HG03103 (cell line): ENCODE data around the gene SEZ6L.

Source experiments
- ATAC-seq: cut with Tn5 transposase; IDR thresholded peaks from one replicate; pipeline ENCODE4 v1.9.1; 2021; ENCODE audit warnings: low read depth; ENCODE audit not compliant: unreplicated experiment

SEZ6L gene

DNA sequence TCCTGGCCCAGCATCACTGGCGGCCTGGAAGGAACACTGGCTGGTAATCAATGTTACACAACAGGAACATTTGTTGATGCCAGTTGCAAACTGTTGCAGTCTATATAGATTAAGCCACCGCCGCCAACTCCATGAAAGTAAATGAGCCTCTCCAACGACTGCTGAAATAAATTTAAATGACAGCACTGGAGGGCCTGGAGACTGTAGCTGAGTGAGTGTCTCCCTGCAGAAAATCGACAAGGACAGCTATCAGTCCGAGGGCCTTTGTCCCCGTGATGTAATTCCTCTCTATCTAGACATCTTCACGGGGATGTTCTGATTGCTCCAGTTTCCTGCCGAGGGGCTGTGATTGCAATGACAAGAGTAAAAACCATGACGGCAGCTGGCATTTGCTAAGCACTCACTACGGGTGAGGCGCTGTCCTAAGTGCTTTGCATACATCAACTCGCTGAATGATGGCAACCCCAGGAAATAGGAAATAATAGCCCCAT, 120.4 kb downstream of the SEZ6L start:
- no peak for ATAC-seq

DNA sequence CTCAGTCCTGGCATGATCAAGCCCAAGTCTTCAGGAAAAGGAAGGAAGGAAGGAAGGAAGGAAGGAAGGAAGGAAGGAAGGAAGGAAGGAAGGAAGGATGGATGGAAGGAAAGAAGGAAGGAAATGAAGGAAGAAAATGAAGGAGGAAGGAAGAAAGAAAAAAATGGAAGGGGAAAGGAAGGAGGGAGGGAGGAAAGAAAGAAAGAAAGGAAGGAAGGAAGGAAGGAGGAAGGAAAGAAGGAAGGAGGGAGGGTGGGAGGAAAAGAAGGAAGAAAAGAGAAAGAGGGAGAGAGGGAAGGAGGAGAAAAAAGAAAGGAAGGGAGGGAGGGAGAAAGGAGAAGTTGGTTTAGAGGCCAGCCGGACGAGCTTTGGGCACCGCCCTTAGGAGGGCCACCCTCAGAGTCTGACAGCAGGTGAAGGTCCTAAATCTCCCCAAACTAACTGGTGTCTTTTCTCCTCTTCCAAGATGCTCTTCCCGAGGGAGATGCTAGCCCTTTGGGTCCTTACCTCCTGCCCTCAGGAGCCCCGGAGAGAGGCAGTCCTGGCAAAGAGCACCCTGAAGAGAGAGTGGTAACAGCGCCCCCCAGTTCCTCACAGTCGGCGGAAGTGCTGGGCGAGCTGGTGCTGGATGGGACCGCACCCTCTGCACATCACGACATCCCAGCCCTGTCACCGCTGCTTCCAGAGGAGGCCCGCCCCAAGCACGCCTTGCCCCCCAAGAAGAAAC, 122.8 kb downstream of the SEZ6L start:
- no peak for ATAC-seq

DNA sequence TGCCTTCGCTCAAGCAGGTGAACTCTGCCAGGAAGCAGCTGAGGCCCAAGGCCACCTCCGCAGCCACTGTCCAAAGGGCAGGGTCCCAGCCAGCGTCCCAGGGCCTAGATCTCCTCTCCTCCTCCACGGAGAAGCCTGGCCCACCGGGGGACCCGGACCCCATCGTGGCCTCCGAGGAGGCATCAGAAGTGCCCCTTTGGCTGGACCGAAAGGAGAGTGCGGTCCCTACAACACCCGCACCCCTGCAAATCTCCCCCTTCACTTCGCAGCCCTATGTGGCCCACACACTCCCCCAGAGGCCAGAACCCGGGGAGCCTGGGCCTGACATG, 123.4 kb downstream of the SEZ6L start:
- no peak for ATAC-seq

DNA sequence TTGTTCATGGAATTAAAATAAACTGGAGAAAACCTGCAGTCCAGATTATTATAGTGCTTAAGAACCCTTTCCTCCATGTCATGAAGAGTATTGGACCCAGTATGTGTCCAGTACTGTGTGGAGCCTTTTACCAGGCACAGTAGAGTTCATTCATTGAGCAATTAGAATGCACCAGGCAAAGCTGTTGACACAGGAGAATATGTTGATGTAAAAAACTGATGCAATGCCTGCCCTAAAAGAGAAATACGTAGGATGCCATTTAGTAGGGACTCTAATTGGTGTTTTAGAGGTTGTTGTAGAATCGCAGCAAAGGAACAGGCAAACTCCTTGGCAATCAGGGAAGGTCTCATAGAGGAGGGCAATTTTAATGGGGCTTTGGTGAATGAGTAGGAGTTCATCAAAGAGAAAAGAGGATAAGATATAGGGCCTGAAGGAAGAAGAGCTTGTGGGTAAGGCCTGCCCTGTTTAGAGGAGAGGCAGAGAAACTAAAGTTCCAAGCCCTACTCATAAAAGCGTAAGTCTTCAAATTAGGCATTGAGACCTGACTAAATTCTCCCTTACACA, 126.4 kb downstream of the SEZ6L start:
- ATAC-seq, result no peak

DNA sequence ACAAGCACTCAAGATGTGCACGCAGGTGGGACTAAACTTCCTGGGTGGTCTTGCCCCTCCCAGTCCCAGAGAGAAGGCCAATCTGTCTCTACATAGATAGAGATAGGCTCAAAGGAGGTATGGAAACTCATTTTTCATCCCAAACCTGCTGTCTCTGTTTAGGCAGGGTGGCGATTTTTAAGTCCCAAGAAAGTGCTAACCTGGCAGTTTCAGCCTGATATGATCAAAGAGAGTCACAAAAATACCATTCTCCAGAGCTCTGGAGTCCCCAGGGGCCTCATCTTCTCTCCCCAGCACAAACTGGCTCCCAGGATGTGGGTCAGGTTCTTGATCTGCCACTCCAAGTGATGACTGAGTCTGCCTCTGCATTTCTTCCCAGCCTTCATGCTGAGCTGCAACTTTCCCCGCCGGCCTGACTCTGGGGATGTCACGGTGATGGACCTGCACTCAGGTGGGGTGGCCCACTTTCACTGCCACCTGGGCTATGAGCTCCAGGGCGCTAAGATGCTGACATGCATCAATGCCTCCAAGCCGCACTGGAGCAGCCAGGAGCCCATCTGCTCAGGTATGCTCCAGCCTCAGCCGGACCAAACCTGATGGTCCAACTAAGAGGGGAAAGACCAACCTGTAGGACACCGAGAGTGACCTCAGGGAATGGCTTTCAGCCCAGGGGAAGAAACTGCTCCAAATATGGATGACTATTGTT, 129.5 kb downstream of the SEZ6L start:
- no peak for ATAC-seq

DNA sequence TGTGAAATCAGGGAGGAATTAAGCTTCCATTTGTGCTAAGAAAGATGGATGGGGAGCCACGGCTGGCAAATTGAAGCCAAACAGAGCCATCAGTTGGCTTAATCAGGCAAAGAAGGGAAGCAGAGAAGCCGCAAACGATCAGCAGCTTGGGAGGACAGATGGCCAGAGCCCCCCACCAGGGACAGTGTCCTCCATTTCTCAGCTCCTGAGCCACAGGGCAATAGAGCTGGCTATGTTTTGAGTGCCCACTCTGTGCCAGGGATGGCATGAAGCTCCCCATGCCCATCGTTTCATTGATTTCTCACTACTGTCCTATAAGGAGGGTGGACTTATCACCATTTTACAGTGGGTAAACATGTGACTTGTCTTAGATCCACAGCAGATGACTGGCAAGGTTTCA, 133.5 kb downstream of the SEZ6L start:
- ATAC-seq, result no peak

DNA sequence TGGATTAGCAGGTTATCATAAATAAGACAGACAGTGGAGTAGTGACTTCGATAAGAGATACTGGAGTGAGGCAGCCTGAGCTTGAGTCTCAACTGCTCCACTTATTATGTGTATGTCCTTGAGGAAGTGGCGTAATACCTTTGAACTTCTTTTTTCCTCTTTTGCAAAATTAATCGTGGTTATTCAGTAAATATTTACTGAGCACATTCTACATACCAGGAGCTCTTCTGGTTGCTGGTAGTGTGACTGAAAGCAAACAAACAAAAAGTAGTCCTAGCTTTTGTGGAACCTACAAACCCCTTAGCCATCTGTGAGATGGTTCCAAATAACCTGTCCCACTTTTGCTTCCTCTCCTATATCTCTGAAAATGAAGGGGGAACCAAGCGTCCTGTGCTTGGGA, 134.2 kb downstream of the SEZ6L start:
- no peak for ATAC-seq

DNA sequence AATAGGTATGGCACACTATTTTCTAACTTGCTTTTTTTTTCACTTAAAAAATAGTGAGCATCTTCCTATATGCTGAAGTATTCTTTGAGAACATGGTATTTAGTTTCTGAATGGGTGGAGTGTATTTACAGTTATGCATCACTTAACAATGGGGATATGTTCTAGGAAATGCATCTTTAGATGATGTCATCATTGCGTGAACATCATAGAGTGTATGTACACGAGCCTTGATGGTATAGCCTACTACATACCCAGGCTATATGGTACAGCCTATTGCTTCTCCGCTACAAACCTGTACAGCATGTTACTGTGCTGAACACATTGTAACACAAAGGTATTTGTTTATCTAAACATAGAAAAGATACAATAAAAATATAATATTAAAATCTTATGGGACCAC, 135.5 kb downstream of the SEZ6L start:
- ATAC-seq, result no peak

DNA sequence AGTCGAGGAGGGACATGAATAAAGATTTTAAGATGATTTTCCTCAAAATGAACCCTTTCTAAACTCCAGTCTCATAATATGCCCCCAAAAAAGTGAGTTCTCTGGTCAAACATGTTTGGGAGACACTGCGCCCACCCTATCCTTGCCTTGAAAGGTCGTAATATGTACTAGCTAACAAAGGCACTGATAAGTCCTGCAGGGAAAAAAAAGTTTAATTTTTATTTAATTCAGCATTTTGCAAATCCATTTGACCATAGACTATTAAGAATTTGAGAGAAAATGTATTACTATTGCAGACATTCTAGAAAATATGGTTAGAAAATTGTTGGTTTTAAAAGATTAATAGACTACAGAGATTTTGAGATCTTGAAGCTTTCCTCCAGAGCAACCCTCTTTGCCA, 139.2 kb downstream of the SEZ6L start:
- no peak for ATAC-seq

DNA sequence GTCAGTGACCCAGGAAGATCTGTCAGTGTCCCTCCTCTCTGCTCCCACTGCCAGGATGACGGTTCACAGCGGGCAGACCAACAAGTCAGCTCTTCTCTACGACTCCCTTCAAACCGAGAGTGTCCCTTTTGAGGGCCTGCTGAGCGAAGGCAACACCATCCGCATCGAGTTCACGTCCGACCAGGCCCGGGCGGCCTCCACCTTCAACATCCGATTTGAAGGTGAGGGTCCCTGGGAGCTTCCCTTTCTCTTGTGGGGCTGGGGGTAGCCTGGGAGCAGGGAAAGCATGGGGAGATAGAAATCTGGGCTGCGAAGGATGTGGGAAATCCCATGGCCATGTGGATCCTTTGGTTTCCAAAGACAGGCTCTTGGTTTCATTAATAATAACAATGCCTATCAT, 141.4 kb downstream of the SEZ6L start:
- no peak for ATAC-seq

DNA sequence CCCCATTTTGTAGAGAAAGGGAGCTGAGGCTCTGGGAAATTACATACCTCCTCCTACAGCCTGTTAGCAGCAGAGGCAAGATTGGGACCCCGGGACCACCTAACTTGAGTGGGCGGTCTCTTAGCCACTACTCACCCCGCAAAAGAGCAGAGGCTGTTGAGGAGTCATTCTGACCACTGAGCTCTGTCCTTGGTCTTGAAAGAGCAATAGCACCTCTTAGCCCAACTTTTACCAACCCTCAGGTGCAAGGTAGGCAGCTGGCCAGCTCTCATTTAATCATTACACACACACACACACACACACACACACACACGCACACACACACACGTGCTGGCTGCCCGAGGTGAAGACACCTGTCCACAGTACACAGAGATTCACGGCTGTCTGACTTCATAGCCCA, 144.0 kb downstream of the SEZ6L start:
- ATAC-seq, result no peak

DNA sequence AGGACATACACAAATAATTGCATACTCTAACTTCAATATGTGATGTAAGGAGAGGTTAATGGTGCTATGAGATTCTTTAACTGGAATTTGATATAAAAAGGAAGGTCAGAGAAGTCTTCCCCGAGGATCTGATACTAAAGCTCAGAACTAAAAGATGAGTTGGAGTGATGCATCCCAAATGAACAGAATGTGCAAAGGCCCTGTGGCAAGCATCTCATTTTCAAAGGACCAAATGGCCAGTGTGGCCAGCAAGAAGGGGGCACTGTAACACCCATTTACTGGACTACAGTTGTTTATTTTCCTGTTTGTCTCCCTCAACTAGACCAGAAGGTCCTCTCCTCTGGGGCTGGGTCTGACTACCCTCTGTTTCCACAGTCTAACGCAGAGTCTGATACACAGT, 144.9 kb downstream of the SEZ6L start:
- no peak for ATAC-seq

DNA sequence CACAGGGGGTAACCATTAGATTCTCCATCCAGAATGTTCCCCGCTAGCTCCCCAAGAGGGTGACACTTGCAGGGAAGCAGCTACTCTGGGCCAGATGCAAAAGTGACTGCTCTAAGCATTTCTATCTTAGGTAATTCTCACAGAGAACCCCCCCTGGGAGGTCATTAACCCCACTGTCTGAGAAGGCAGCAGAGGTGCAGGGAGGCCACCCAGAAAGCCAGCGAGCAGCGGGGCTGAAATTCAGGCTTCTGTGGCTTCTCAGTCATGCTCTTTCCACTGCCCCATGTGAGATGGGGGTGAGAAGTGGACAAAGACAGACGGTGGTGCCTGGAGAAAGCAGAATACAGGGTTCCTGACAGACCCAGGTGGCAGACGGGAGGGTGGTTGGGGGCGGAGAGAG, 145.4 kb downstream of the SEZ6L start:
- no peak for ATAC-seq

DNA sequence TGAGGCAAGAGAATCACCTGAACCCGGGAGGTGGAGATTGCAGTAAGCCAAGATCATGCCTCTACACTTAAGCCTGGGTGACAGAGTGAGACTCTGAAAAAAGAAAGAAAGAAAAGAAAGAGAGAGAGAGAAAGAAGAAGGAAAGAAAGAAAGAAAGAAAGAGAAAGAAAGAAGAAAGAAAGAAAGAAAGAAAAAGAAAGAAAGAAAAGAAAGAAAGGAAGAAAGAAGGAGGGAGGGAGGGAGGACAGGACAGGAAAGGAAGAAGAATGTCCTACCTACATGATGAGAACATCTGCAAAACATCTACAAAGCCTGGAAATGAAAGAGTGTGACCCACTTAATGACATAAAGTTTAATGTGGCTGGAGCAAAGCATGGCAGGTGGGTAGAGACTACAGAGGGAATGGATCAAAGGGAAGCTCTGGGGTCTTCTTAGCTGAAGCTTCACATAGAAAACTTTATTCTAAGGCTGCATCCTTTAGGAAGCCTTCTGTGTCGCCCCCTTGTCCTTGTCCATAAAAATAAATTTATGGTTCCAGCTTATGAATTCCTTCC, 147.5 kb downstream of the SEZ6L start:
- no peak for ATAC-seq

DNA sequence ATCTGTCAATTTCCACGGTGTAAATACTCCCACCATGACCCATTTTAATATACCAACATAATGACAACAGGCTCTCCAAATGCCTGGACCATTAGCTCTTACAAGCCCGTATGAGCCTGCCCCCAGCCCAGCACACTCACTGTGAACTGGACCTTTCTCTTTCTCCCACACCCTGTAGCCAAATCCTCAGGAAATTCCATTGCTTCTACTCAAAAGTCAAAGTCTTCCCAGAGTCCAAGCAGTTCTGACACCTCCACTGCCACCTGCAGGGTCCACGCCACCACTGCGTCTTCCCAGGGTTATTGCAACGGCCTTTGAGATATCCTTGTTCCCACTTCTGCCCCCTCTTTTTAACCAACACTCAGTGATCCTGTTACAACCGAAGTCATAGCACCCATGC, 149.7 kb downstream of the SEZ6L start:
- ATAC-seq, result no peak

DNA sequence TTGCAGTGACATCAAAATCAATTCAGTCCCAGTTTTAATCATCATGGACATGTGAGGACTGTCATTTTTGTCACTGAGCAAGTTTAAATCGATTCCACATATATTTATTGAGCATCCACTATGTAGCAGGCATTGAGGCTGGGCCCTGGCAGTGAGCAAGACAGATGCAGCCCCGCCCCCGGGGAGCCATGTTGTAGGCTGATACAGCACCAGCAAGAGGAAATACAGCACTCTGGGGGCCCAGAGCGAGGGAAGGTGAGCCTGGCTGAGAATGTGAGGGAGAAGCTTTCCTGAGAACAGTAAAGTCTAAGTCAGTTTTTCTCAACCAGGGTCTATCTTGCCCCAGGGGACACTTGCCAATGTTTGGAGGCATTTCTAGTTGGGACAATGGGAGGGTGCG, 151.2 kb downstream of the SEZ6L start:
- ATAC-seq, result no peak

DNA sequence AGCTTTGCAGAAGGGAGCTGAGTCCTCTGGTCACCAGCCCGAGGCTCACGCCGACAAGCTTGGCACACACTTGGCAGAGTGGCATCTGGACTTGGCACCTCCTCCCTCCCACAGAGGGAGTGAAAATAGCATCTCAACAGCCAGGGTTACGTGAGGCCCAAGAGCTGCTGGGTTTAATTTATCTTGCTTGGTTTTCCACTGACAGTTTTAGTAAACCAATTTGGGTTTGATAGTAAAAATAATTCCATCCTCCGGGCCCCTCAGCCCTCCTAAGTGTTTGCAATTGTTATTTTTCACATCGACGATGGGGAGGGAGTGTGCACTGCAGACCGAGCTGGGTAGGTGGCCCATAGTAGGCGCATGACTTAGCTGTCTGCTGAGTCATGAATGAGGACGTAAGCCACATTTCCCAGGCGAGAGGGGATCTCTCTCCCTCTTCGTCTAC, 152.2 kb downstream of the SEZ6L start:
- no peak for ATAC-seq

DNA sequence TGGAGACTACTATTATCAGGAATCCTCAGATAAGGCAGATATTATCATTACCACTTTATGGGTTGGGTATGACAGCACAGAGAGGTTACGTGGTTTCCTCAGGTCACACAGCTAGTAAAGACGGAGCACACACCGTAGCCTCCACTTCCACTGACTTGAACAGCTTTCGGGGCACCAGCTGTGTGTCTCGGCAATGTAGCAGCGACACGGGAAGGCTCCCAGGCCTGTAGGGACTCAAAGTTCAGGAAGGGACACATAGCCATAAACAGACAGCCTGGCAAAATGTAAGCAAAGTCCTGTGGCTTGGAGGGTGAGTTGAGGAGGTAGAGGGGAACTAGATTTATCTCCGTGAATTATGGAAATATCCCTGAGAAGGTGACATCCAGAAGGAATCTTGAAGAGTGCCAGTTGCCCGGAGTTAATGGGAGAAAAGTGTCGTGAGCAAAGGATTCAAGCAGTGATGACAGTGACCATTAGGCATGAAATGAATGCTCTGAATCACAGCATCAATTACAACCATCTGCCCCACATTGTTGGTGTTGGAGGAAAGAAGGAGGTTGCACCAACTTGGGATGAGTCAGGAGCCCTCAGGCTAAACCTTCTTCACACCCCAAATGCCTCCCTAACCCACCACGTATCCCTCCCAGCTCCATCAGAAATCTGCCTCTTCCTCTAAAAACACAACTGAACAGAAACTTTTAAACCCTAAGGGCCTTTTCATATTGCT, 153.1 kb downstream of the SEZ6L start:
- ATAC-seq, result no peak

DNA sequence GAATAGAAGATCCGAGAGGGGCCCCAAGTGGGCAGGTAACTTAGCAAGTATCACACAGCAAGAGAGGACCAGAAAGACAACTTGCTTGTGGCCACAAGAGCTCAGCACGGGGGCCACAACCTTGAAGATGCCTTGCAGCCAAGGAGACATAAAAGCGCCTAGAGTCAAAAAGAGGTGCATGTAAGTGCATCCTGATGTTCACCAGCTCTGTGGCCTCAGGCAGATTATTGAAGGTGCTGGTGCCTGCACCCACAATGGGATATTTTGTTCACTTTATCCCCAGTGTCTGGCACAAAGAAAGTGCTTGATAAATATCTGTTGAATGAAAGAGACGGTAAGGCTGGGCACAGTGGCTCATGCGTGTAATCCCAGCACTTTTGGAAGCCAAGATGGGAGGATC, 153.8 kb downstream of the SEZ6L start:
- ATAC-seq, result no peak

DNA sequence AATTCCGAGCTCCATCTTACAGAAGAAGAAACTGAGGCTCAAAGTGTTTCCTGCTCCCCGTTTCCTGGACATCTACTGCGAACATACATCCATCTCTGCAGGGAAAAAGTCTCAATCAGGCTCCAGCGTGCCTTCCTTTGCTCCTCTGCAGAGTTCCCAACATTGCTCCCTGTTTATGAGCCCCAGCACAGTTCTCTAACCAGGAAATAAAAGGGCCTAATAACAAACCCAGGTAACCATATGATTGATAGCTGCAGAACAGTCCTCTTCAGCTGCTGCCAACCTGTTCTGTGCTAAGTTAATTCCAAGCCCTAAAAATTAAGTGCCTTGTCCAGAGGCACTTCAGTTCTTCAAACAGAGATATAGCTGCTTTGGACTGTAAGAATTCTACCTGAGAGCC, 154.9 kb downstream of the SEZ6L start:
- ATAC-seq, result no peak

DNA sequence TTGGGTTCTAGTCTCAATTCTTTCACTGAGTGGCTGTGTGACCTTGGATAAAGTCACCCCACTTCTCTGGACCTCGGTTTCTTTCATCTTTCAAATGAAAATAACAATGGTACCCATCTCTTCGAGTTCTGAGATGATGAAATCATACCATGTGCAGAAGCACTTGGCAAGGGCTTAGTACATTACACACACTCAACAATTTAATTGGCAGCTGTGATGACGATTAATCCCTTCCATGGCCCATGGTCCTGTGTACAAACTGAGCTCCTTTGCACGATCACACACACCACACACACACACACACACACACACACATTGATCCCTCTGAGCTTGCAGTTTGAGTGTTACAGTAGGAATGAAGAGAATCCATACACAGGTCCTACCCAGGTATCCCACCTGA, 156.4 kb downstream of the SEZ6L start:
- ATAC-seq, result no peak
